ENCODE data around the gene ZNF845.

- TF ChIP-seq ZNF121 (CRISPR knock-in tag; IDR thresholded peaks at IDR 0.05) (no peak), NR3C1 (CRISPR knock-in tag; conservative IDR thresholded peaks at IDR 0.05; ENCODE audit: low read depth) (no peak), MLX (CRISPR knock-in tag; IDR thresholded peaks at IDR 0.05) (no peak), ETV6 (CRISPR knock-in tag; IDR thresholded peaks at IDR 0.05) (no peak), SP1 (CRISPR knock-in tag; conservative IDR thresholded peaks at IDR 0.05) (no peak), RELA (CRISPR knock-in tag; IDR thresholded peaks at IDR 0.05; ENCODE audit: borderline replicate concordance) (no peak), NR1H2 (CRISPR knock-in tag; IDR thresholded peaks at IDR 0.05) (no peak)
- TF ChIP-seq, protein P1, sequence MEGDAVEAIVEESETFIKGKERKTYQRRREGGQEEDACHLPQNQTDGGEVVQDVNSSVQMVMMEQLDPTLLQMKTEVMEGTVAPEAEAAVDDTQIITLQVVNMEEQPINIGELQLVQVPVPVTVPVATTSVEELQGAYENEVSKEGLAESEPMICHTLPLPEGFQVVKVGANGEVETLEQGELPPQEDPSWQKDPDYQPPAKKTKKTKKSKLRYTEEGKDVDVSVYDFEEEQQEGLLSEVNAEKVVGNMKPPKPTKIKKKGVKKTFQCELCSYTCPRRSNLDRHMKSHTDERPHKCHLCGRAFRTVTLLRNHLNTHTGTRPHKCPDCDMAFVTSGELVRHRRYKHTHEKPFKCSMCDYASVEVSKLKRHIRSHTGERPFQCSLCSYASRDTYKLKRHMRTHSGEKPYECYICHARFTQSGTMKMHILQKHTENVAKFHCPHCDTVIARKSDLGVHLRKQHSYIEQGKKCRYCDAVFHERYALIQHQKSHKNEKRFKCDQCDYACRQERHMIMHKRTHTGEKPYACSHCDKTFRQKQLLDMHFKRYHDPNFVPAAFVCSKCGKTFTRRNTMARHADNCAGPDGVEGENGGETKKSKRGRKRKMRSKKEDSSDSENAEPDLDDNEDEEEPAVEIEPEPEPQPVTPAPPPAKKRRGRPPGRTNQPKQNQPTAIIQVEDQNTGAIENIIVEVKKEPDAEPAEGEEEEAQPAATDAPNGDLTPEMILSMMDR (IDR thresholded peaks at IDR 0.05) = no peak
- TF ChIP-seq, protein P2, sequence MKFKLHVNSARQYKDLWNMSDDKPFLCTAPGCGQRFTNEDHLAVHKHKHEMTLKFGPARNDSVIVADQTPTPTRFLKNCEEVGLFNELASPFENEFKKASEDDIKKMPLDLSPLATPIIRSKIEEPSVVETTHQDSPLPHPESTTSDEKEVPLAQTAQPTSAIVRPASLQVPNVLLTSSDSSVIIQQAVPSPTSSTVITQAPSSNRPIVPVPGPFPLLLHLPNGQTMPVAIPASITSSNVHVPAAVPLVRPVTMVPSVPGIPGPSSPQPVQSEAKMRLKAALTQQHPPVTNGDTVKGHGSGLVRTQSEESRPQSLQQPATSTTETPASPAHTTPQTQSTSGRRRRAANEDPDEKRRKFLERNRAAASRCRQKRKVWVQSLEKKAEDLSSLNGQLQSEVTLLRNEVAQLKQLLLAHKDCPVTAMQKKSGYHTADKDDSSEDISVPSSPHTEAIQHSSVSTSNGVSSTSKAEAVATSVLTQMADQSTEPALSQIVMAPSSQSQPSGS (CRISPR knock-in tag; IDR thresholded peaks at IDR 0.05; ENCODE audit: borderline replicate concordance, low read depth) = no peak
- TF ChIP-seq, protein P3, sequence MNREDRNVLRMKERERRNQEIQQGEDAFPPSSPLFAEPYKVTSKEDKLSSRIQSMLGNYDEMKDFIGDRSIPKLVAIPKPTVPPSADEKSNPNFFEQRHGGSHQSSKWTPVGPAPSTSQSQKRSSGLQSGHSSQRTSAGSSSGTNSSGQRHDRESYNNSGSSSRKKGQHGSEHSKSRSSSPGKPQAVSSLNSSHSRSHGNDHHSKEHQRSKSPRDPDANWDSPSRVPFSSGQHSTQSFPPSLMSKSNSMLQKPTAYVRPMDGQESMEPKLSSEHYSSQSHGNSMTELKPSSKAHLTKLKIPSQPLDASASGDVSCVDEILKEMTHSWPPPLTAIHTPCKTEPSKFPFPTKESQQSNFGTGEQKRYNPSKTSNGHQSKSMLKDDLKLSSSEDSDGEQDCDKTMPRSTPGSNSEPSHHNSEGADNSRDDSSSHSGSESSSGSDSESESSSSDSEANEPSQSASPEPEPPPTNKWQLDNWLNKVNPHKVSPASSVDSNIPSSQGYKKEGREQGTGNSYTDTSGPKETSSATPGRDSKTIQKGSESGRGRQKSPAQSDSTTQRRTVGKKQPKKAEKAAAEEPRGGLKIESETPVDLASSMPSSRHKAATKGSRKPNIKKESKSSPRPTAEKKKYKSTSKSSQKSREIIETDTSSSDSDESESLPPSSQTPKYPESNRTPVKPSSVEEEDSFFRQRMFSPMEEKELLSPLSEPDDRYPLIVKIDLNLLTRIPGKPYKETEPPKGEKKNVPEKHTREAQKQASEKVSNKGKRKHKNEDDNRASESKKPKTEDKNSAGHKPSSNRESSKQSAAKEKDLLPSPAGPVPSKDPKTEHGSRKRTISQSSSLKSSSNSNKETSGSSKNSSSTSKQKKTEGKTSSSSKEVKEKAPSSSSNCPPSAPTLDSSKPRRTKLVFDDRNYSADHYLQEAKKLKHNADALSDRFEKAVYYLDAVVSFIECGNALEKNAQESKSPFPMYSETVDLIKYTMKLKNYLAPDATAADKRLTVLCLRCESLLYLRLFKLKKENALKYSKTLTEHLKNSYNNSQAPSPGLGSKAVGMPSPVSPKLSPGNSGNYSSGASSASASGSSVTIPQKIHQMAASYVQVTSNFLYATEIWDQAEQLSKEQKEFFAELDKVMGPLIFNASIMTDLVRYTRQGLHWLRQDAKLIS (CRISPR knock-in tag; IDR thresholded peaks at IDR 0.05; ENCODE audit: borderline replicate concordance) = no peak
Measured at GRCh38 chr19:53333066-53333462, 485 bp upstream of the ZNF845 start.
